Mammary epithelial cell (primary cell): ENCODE results near the gene RPGRIP1L.

Experiments
- CTCF ChIP-seq, 2 donors: IDR thresholded peaks in 1 of 2; conservative IDR thresholded peaks in 1 of 2; 2 replicates each; pipeline ENCODE4 v1.5.1; 2011 to 2012; ENCODE audit warnings: inconsistent platforms in 2 of 2, low read length in 2 of 2, mild to moderate bottlenecking in 2 of 2, control low read depth in 1 of 2, low read depth in 1 of 2; ENCODE audit not compliant: insufficient read depth in 1 of 2; ENCODE audit errors: extremely low read depth in 1 of 2
- EZH2 ChIP-seq: IDR thresholded peaks from 2 replicates; pipeline ENCODE4 v1.6.1; 2012; ENCODE audit warnings: low read length, inconsistent platforms, borderline replicate concordance

GRCh38 chr16:53741546-53741945, 37.9 kb upstream of the RPGRIP1L start:
- TF ChIP-seq CTCF (conservative IDR thresholded peaks at IDR 0.05 in 1 of 2, IDR thresholded peaks at IDR 0.05 in 1 of 2; ENCODE audit: extremely low read depth in 1 of 2, insufficient read depth in 1 of 2, low read depth in 1 of 2, low read length in 2 of 2) (no peak), EZH2 (no peak)
